A549 (cell line): Measurements from ENCODE around the gene SPA17.

Experiments used
- CBX2 ChIP-seq: fragments of 200-600 bp; sonication (generic); IDR thresholded peaks from 2 replicates; pipeline ENCODE4 v1.6.1; 2016; ENCODE audit warnings: low read depth, mild to moderate bottlenecking, borderline replicate concordance
- CTCF ChIP-seq: fragments of >200 bp; sonication (Bioruptor Twin); formaldehyde crosslinking; IDR thresholded peaks from 3 replicates; pipeline ENCODE4 v1.5.1; 2016
- E2F6 ChIP-seq: IDR thresholded peaks from 2 replicates; pipeline ENCODE4 v1.6.1; 2012; ENCODE audit warnings: low read depth, borderline replicate concordance
- FOXS1 ChIP-seq: fragments of 250-450 bp; sonication (Bioruptor Pico); IDR thresholded peaks from 2 replicates; pipeline ENCODE4 v1.5.0; 2020; ENCODE audit warnings: mild to moderate bottlenecking, moderate library complexity
- KDM1A ChIP-seq: fragments of 200-600 bp; sonication (generic); IDR thresholded peaks from 2 replicates; pipeline ENCODE4 v1.6.1; 2016; ENCODE audit warnings: low read depth, mild to moderate bottlenecking
- MAX ChIP-seq: IDR thresholded peaks from 2 replicates; pipeline ENCODE4 v1.6.1; 2012
- POLR2A ChIP-seq: IDR thresholded peaks from 2 replicates; pipeline ENCODE4 v1.6.1; 2012; ENCODE audit warnings: mild to moderate bottlenecking, low read length
- RAD21 ChIP-seq, 2 experiments: fragments of >200 bp in 1 of 2; sonication (Bioruptor Twin) in 1 of 2; formaldehyde crosslinking in 1 of 2; IDR thresholded peaks in 1 of 2; conservative IDR thresholded peaks in 1 of 2; 2 replicates in 1 of 2; 3 replicates in 1 of 2; pipeline ENCODE4 v1.6.1; 2012 to 2018; ENCODE audit warnings: inconsistent platforms in 1 of 2
- RNF2 ChIP-seq: fragments of 200-600 bp; sonication (generic); IDR thresholded peaks from 2 replicates; pipeline ENCODE4 v1.6.1; 2016; ENCODE audit warnings: low read depth, mild to moderate bottlenecking, antibody characterized with exemption, moderate library complexity, borderline replicate concordance
- SMC3 ChIP-seq: fragments of >200 bp; sonication (Bioruptor Twin); formaldehyde crosslinking; IDR thresholded peaks from 3 replicates; pipeline ENCODE4 v1.6.1; 2018; ENCODE audit warnings: inconsistent platforms
- USF2 ChIP-seq: fragments of 450-650 bp; IDR thresholded peaks from 2 replicates; pipeline ENCODE4 v1.6.1; 2014; ENCODE audit warnings: antibody characterized with exemption

GRCh38 chr11:124662106-124662505 is 11.6 kb upstream of the SPA17 start:
- TF ChIP-seq POLR2A: no peak
- TF ChIP-seq RNF2: no peak
- TF ChIP-seq MAX: no peak
- no peak for TF ChIP-seq KDM1A
- TF ChIP-seq CBX2: no peak
- no peak for TF ChIP-seq USF2
- no peak for TF ChIP-seq CTCF
- no peak for TF ChIP-seq RAD21 (conservative IDR thresholded peaks at IDR 0.05 in 1 of 2, IDR thresholded peaks at IDR 0.05 in 1 of 2)
- TF ChIP-seq SMC3: no peak
- TF ChIP-seq E2F6: no peak
- no peak for TF ChIP-seq FOXS1
